ENCODE results near the gene NT5DC2. TPM values are rescaled to one million over a fixed set of nuclear protein-coding genes. Genes with fewer than 3 reads are reported as not detected.

NT5DC2 gene
- total RNA-seq, 4 donors from 2014 or later, result 51.8 to 68.7 (median 63.3) TPM

- H3K4me1 ChIP-seq, result peaks cover 30% of the 10 kb centered on the region
- WGBS, result no CpG with 5 or more reads among the region's 18 CpGs
- no peaks in the 10 kb centered on the region for H3K27me3 ChIP-seq
- TF ChIP-seq POLR2AphosphoS5 (IDR thresholded peaks at IDR 0.05), result no peak
- no peak for TF ChIP-seq POLR2A (IDR thresholded peaks at IDR 0.05)
- TF ChIP-seq EP300 (IDR thresholded peaks at IDR 0.05), result no peak
- TF ChIP-seq, protein P1, sequence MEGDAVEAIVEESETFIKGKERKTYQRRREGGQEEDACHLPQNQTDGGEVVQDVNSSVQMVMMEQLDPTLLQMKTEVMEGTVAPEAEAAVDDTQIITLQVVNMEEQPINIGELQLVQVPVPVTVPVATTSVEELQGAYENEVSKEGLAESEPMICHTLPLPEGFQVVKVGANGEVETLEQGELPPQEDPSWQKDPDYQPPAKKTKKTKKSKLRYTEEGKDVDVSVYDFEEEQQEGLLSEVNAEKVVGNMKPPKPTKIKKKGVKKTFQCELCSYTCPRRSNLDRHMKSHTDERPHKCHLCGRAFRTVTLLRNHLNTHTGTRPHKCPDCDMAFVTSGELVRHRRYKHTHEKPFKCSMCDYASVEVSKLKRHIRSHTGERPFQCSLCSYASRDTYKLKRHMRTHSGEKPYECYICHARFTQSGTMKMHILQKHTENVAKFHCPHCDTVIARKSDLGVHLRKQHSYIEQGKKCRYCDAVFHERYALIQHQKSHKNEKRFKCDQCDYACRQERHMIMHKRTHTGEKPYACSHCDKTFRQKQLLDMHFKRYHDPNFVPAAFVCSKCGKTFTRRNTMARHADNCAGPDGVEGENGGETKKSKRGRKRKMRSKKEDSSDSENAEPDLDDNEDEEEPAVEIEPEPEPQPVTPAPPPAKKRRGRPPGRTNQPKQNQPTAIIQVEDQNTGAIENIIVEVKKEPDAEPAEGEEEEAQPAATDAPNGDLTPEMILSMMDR (IDR thresholded peaks at IDR 0.05), result no peak
- no peak overlapping the region for H3K27ac ChIP-seq
- no peak overlapping the region for H3K4me3 ChIP-seq
- peaks cover 87% of the 10 kb centered on the region for H3K36me3 ChIP-seq
- H3K9me3 ChIP-seq, result no peaks in the 10 kb centered on the region
- no peak for DNase-seq (ENCODE audit: low spot score in 2 of 2)
These were observed 44.2 kb downstream of the NT5DC2 start for GRCh38 chr3:52489453-52489852.

DNA sequence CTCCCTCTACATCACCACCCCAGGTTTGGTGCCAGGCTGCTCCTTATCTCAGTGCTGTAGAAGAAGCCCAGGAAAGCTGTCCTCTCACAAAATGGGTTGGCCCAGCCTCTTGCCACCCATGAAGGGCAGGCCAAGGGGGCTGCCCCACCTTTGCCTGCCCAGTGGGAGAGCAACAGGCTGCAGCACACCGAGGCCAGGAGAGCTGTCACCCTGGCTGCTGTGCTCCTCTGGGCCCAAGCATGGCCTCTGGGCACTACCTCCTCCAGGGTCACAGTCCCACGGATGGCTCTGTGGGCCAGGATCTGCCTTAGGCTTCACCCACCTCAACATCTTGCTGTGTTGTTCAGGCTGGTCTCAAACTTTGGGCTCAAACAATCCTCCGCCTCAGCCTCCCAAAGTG lies 44.9 kb downstream of the NT5DC2 start:
- WGBS, result no CpG with 5 or more reads among the region's 3 CpGs
- DNase-seq (ENCODE audit: low spot score in 2 of 2), result no peak
- peaks cover 32% of the 10 kb centered on the region for H3K4me1 ChIP-seq
- TF ChIP-seq EP300 (IDR thresholded peaks at IDR 0.05), result no peak
- no peak for TF ChIP-seq POLR2AphosphoS5 (IDR thresholded peaks at IDR 0.05)
- TF ChIP-seq, protein P1 (IDR thresholded peaks at IDR 0.05), result no peak
- no peak for TF ChIP-seq POLR2A (IDR thresholded peaks at IDR 0.05)
- no peak overlapping the region for H3K4me3 ChIP-seq
- H3K27me3 ChIP-seq, result no peaks in the 10 kb centered on the region
- H3K9me3 ChIP-seq, result no peaks in the 10 kb centered on the region
- no peak overlapping the region for H3K27ac ChIP-seq
- H3K36me3 ChIP-seq, result peaks cover 87% of the 10 kb centered on the region

GRCh38 chr3:52487788-52488691 lies 45.6 kb downstream of the NT5DC2 start:
- Histone ChIP-seq H3K27ac (no peak overlapping the region), H3K4me1 (peaks cover 38% of the 10 kb centered on the region), H3K27me3 (no peaks in the 10 kb centered on the region), H3K36me3 (peaks cover 82% of the 10 kb centered on the region), H3K4me3 (no peak overlapping the region), H3K9me3 (no peaks in the 10 kb centered on the region)
- TF ChIP-seq POLR2A (IDR thresholded peaks at IDR 0.05) (no peak), EP300 (IDR thresholded peaks at IDR 0.05) (no peak), POLR2AphosphoS5 (IDR thresholded peaks at IDR 0.05) (no peak)
- TF ChIP-seq, protein P1 (IDR thresholded peaks at IDR 0.05), result no peak
- DNase-seq (ENCODE audit: low spot score in 2 of 2), result no peak
- 96% methylated on average over 38 of the region's 59 CpGs for WGBS

DNA sequence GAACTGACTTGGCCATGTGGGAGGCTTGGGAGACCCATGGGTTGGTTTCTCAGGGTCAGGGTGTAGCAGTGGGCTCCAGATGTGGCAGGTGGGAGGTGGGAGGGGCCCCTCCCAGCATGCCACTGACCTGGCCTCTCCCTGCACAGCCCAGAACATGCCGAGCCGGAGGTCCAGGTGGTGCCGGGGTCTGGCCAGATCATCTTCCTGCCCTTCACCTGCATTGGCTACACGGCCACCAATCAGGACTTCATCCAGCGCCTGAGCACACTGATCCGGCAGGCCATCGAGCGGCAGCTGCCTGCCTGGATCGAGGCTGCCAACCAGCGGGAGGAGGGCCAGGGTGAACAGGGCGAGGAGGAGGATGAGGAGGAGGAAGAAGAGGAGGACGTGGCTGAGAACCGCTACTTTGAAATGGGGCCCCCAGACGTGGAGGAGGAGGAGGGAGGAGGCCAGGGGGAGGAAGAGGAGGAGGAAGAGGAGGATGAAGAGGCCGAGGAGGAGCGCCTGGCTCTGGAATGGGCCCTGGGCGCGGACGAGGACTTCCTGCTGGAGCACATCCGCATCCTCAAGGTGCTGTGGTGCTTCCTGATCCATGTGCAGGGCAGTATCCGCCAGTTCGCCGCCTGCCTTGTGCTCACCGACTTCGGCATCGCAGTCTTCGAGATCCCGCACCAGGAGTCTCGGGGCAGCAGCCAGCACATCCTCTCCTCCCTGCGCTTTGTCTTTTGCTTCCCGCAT lies 46.4 kb downstream of the NT5DC2 start:
- peaks cover 42% of the 10 kb centered on the region for H3K4me1 ChIP-seq

More for the DNA sequence above, 46.4 kb downstream of the NT5DC2 start:
- no peaks in the 10 kb centered on the region for H3K9me3 ChIP-seq
- peaks cover 80% of the 10 kb centered on the region for H3K36me3 ChIP-seq
- H3K4me3 ChIP-seq, result no peak overlapping the region
- H3K27ac ChIP-seq, result no peak overlapping the region
- no peaks in the 10 kb centered on the region for H3K27me3 ChIP-seq
- 92% methylated on average over 29 of the region's 31 CpGs for WGBS
- TF ChIP-seq, protein P1 (IDR thresholded peaks at IDR 0.05), result no peak
- TF ChIP-seq POLR2AphosphoS5 (IDR thresholded peaks at IDR 0.05), result no peak
- no peak for TF ChIP-seq POLR2A (IDR thresholded peaks at IDR 0.05)
- TF ChIP-seq EP300 (IDR thresholded peaks at IDR 0.05), result no peak
- DNase-seq (ENCODE audit: low spot score in 2 of 2), result no peak

Data from suprapubic skin (tissue), 4 donors.